Measurements from ENCODE around the gene RTN3.
"Not testable (repeated sequence)": the region's sequence is repeated elsewhere in the genome, so short reads cannot be mapped to it uniquely, and the experiment has no call there.

RTN3 gene

GRCh38 chr11:63681321-63682065 lies at the start of gene RTN3:
Gene RTN3 (plus strand): TSS chr11:63681500. CDS start chr11:63681637, 137 bp downstream.
- DNase-seq (ENCODE audit: low read depth) = peak; percentile 96

- DNase-seq (ENCODE audit: low read depth) = peak; percentile 52
These were observed 45.4 kb upstream of the RTN3 start for GRCh38 chr11:63635762-63636465.

GRCh38 chr11:63638436-63638835 lies 42.9 kb upstream of the RTN3 start:
- DNase-seq (ENCODE audit: low read depth) = not testable (repeated sequence)

GRCh38 chr11:63639199-63639832 lies 42.0 kb upstream of the RTN3 start:
- DNase-seq (ENCODE audit: low read depth) = no peak

GRCh38 chr11:63641727-63642126 lies 39.6 kb upstream of the RTN3 start:
- no peak for DNase-seq (ENCODE audit: low read depth)

GRCh38 chr11:63643205-63643604 lies 38.1 kb upstream of the RTN3 start:
- DNase-seq (ENCODE audit: low read depth) = no peak

GRCh38 chr11:63652671-63653070 lies 28.6 kb upstream of the RTN3 start:
- DNase-seq (ENCODE audit: low read depth) = no peak

GRCh38 chr11:63660972-63661371 lies 20.3 kb upstream of the RTN3 start:
- DNase-seq (ENCODE audit: low read depth) = no peak

GRCh38 chr11:63663809-63664208 lies 17.5 kb upstream of the RTN3 start:
- DNase-seq (ENCODE audit: low read depth) = no peak

- no peak for DNase-seq (ENCODE audit: low read depth)
These were observed 14.4 kb upstream of the RTN3 start for GRCh38 chr11:63666874-63667273.

- no peak for DNase-seq (ENCODE audit: low read depth)
These were observed 13.1 kb upstream of the RTN3 start for GRCh38 chr11:63667995-63668795.

GRCh38 chr11:63670096-63670432 lies 11.2 kb upstream of the RTN3 start:
- DNase-seq (ENCODE audit: low read depth) = no peak

- peak; percentile 9 for DNase-seq (ENCODE audit: low read depth)
These were observed 10.6 kb upstream of the RTN3 start for GRCh38 chr11:63670433-63671321.

GRCh38 chr11:63671322-63672155 lies 9.8 kb upstream of the RTN3 start, which contains the start of gene ATL3:
Gene ATL3 (minus strand): TSS chr11:63671376. CDS start chr11:63671335, 41 bp downstream.
- peak; percentile 93 for DNase-seq (ENCODE audit: low read depth)

- no peak for DNase-seq (ENCODE audit: low read depth)
These were observed 9.2 kb upstream of the RTN3 start for GRCh38 chr11:63672156-63672463.

- no peak for DNase-seq (ENCODE audit: low read depth)
These were observed 8.3 kb upstream of the RTN3 start for GRCh38 chr11:63672936-63673539.

GRCh38 chr11:63673579-63673978 lies 7.7 kb upstream of the RTN3 start:
- no peak for DNase-seq (ENCODE audit: low read depth)

- no peak for DNase-seq (ENCODE audit: low read depth)
These were observed 423 bp upstream of the RTN3 start for GRCh38 chr11:63680834-63681320.

GRCh38 chr11:63682066-63683021 lies 1.0 kb downstream of the RTN3 start:
- DNase-seq (ENCODE audit: low read depth) = no peak

Data from activated gamma-delta T cell treated with anti-CD3 and anti-CD28 coated beads, Interleukin-2, amount 50 U/mL, for 16 hours (primary cell).